Subcutaneous abdominal adipose tissue (tissue), 5 donors: ENCODE results near the gene HPGD.

Source experiments
- H3K27ac ChIP-seq: one replicate; pipeline ENCODE4 v1.7.0; 2013; ENCODE audit warnings: low read depth, mild to moderate bottlenecking, inconsistent platforms, low read length, moderate library complexity
- H3K27me3 ChIP-seq, 5 donors: one replicate each; pipeline ENCODE4 v1.7.0; 2013; ENCODE audit warnings: low read length in 5 of 5, inconsistent platforms in 1 of 5; ENCODE audit not compliant: control insufficient read depth in 5 of 5, insufficient read depth in 4 of 5
- H3K36me3 ChIP-seq, 5 donors: one replicate each; pipeline ENCODE4 v1.7.0; 2013; ENCODE audit warnings: low read length in 5 of 5; ENCODE audit not compliant: control insufficient read depth in 5 of 5, insufficient read depth in 5 of 5
- H3K4me1 ChIP-seq, 5 donors: one replicate each; pipeline ENCODE4 v1.7.0; 2013; ENCODE audit warnings: low read length in 5 of 5, mild to moderate bottlenecking in 3 of 5, moderate library complexity in 1 of 5; ENCODE audit not compliant: control insufficient read depth in 5 of 5, insufficient read depth in 5 of 5
- H3K4me3 ChIP-seq, 5 donors: one replicate each; pipeline ENCODE4 v1.7.0; 2013; ENCODE audit warnings: low read length in 5 of 5, low read depth in 1 of 5
- H3K9ac ChIP-seq, 5 donors: one replicate each; pipeline ENCODE4 v1.7.0; 2013; ENCODE audit warnings: low read length in 5 of 5, mild to moderate bottlenecking in 4 of 5, moderate library complexity in 3 of 5
- H3K9me3 ChIP-seq, 5 donors: one replicate each; pipeline ENCODE4 v1.7.0; 2013; ENCODE audit warnings: low read length in 5 of 5; ENCODE audit not compliant: control insufficient read depth in 5 of 5
- donor health status: healthy.
- donor health status: healthy.
- donor health status: healthy.
- donor health status: healthy.
- donor health status: healthy.

Gene HPGD

GRCh38 chr4:174531486-174531885 lies 9.2 kb upstream of the HPGD start:
- H3K36me3 ChIP-seq = no peaks in the 10 kb centered on the region
- no peaks in the 10 kb centered on the region for H3K4me1 ChIP-seq
- no peaks in the 10 kb centered on the region for H3K9me3 ChIP-seq
- H3K27ac ChIP-seq = no peak overlapping the region
- H3K9ac ChIP-seq = no peak overlapping the region
- no peak overlapping the region for H3K4me3 ChIP-seq
- H3K27me3 ChIP-seq = no peaks in the 10 kb centered on the region

- Histone ChIP-seq H3K4me3 (no peak overlapping the region), H3K27me3 (no peaks in the 10 kb centered on the region), H3K9ac (no peak overlapping the region)
These were observed 5.9 kb upstream of the HPGD start for GRCh38 chr4:174528226-174528625.

GRCh38 chr4:174526731-174527130 lies 4.4 kb upstream of the HPGD start:
- H3K4me3 ChIP-seq = no peak overlapping the region
- no peaks in the 10 kb centered on the region for H3K27me3 ChIP-seq
- peaks cover 1 to 19% (median 13%) of the 10 kb centered on the region in 5 donors for H3K4me1 ChIP-seq
- no peaks in the 10 kb centered on the region for H3K36me3 ChIP-seq
- no peak overlapping the region for H3K9ac ChIP-seq
- no peaks in the 10 kb centered on the region for H3K9me3 ChIP-seq
- H3K27ac ChIP-seq = no peak overlapping the region

More at GRCh38 chr4:174528226-174528625, 5.9 kb upstream of the HPGD start:
- H3K9me3 ChIP-seq = no peaks in the 10 kb centered on the region
- no peaks in the 10 kb centered on the region for H3K36me3 ChIP-seq
- H3K4me1 ChIP-seq = peaks cover 0 to 4% (median 2%) of the 10 kb centered on the region in 5 donors
- H3K27ac ChIP-seq = no peak overlapping the region

GRCh38 chr4:174524242-174524641 lies 2.0 kb upstream of the HPGD start:
- H3K36me3 ChIP-seq = no peaks in the 10 kb centered on the region
- no peak overlapping the region for H3K4me3 ChIP-seq
- H3K27me3 ChIP-seq = no peaks in the 10 kb centered on the region
- H3K4me1 ChIP-seq = peaks cover 2 to 27% (median 19%) of the 10 kb centered on the region in 5 donors
- H3K9me3 ChIP-seq = no peaks in the 10 kb centered on the region
- H3K9ac ChIP-seq = no peak overlapping the region
- H3K27ac ChIP-seq = no peak overlapping the region

GRCh38 chr4:174523025-174523693 lies 871 bp upstream of the HPGD start:
- H3K27ac ChIP-seq = no peak overlapping the region
- H3K4me3 ChIP-seq = peak overlapping the region; percentile 72 to 81 (median 75)
- no peaks in the 10 kb centered on the region for H3K27me3 ChIP-seq
- H3K36me3 ChIP-seq = no peaks in the 10 kb centered on the region
- no peaks in the 10 kb centered on the region for H3K9me3 ChIP-seq
- H3K9ac ChIP-seq = peak overlapping the region in 4 of 5 donors; percentile 3 to 68 (median 26)
- H3K4me1 ChIP-seq = peaks cover 2 to 27% (median 19%) of the 10 kb centered on the region in 5 donors

GRCh38 chr4:174521800-174522182 lies 497 bp downstream of the HPGD start:
- H3K9ac ChIP-seq = peak overlapping the region in 3 of 5 donors; percentile 30 to 68 (median 39)

GRCh38 chr4:174520660-174521059 lies 1.6 kb downstream of the HPGD start:
- H3K9me3 ChIP-seq = no peaks in the 10 kb centered on the region
- H3K9ac ChIP-seq = no peak overlapping the region
- no peak overlapping the region for H3K4me3 ChIP-seq
- no peaks in the 10 kb centered on the region for H3K27me3 ChIP-seq
- no peaks in the 10 kb centered on the region for H3K36me3 ChIP-seq
- H3K27ac ChIP-seq = no peak overlapping the region
- peaks cover 2 to 27% (median 19%) of the 10 kb centered on the region in 5 donors for H3K4me1 ChIP-seq

More at GRCh38 chr4:174521800-174522182, 497 bp downstream of the HPGD start:
- Histone ChIP-seq H3K4me1 (peaks cover 2 to 27% (median 19%) of the 10 kb centered on the region in 5 donors), H3K27me3 (no peaks in the 10 kb centered on the region), H3K4me3 (peak overlapping the region; percentile 65 to 81 (median 75)), H3K36me3 (no peaks in the 10 kb centered on the region), H3K9me3 (no peaks in the 10 kb centered on the region), H3K27ac (no peak overlapping the region)

GRCh38 chr4:174517502-174518445 lies 4.5 kb downstream of the HPGD start:
- Histone ChIP-seq H3K4me1 (peaks cover 2 to 20% (median 12%) of the 10 kb centered on the region in 5 donors), H3K4me3 (no peak overlapping the region), H3K9ac (no peak overlapping the region), H3K27ac (no peak overlapping the region), H3K36me3 (no peaks in the 10 kb centered on the region), H3K9me3 (no peaks in the 10 kb centered on the region), H3K27me3 (no peaks in the 10 kb centered on the region)

GRCh38 chr4:174516794-174517193 lies 5.5 kb downstream of the HPGD start:
- Histone ChIP-seq H3K27me3 (no peaks in the 10 kb centered on the region), H3K27ac (no peak overlapping the region), H3K9me3 (no peaks in the 10 kb centered on the region), H3K4me3 (no peak overlapping the region), H3K9ac (no peak overlapping the region), H3K36me3 (no peaks in the 10 kb centered on the region), H3K4me1 (peaks cover under 1 to 10% (median 3%) of the 10 kb centered on the region in 5 donors)

- H3K4me3 ChIP-seq = no peak overlapping the region
- no peak overlapping the region for H3K9ac ChIP-seq
- peaks cover 0 to 6% (median 0%) of the 10 kb centered on the region in 5 donors for H3K4me1 ChIP-seq
- no peaks in the 10 kb centered on the region for H3K9me3 ChIP-seq
- H3K27me3 ChIP-seq = no peaks in the 10 kb centered on the region
- no peak overlapping the region for H3K27ac ChIP-seq
- H3K36me3 ChIP-seq = no peaks in the 10 kb centered on the region
These were observed 5.9 kb downstream of the HPGD start for GRCh38 chr4:174516345-174516744.
